GDM1 (cell line): ENCODE results near the gene TMEM256.
"Not testable (repeated sequence)": the region's sequence is repeated elsewhere in the genome, so short reads cannot be mapped to it uniquely, and the experiment has no call there.

ENCODE experiments used
- DNase-seq: peaks from one replicate; lab custom pipeline; 2025; lab: John Stamatoyannopoulos, UW

Gene TMEM256

DNA sequence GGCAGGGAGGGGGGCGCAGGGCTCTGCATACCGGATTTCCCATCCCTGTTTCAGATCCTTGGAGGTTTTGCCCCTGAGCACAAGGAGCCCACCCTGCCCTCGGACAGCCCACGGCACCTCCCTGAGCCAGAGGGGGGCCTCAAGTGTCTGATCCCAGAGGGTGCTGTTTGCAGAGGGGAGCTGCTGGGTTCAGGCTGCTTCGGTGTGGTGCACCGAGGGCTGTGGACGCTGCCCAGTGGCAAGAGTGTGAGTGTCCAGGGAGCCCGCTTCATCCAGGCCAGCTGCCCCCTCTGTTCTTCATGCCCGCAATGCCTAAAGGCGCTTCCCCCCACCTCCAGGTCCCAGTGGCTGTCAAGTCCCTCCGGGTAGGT is 20.5 kb downstream of the TMEM256 start:
- no peak for DNase-seq

DNA sequence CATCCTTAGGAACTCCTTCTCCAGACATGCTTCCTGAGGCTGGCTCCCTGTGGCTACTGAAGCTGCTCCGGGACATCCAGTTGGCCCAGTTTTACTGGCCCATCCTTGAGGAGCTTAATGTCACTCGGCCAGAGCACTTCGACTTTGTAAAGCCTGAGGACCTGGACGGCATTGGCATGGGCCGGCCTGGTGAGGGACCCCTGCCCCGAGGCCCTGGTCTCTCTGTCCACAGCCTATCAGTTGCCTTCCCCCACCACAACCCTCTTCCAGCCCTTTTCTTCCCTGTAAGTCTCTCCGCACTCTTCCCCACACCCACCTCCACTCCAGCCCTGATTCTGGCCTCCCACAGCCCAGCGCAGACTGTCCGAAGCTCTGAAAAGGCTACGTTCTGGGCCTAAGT is 21.0 kb downstream of the TMEM256 start:
- DNase-seq = no peak

DNA sequence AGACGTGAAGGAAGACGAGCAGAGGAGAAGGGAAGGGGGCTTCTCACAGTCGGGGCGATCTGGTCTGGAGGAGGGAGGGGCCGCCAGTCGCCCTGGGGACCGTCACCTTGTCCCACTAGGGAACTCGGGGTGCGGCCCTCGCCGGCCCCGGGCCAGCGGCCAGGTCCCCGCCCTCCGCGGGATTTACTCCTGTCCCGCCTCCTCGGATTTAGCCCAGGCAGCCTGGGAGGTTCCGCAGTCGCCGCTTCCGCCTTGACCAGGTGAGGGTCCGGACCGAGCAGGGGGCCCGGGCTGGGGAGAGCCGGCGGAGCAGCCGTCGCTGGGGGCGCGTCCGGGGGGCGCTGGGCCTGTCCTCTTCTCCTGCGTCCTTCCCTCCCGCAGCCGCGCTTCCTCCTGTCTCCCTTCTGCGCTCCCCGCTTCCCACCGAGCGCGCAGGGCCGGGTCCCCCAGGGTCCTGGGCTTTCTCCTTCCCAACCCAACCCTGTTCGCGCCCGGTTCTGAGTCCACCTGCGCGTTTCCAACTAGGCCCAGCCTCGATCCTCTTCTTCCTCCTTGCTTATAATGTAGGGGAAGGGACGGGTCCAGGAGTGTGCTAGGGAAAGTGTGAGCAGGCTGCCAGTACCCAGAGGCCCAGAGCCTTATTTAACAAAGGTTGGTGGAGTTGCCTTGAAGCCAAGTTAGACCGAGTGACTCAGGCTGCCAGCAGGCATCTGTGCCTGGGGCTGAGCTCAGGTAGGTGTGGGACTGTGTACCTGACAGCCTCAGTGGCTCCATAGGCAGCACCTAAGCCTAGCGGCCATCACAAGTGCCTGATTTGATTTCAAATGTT is 22.8 kb downstream of the TMEM256 start, which contains the start of gene TNK1:
TSS of gene TNK1 (plus strand) at position 235 of the 829 bp plus-strand sequence. CDS start 1,838 bp downstream, outside the sequence.
- no peak for DNase-seq

DNA sequence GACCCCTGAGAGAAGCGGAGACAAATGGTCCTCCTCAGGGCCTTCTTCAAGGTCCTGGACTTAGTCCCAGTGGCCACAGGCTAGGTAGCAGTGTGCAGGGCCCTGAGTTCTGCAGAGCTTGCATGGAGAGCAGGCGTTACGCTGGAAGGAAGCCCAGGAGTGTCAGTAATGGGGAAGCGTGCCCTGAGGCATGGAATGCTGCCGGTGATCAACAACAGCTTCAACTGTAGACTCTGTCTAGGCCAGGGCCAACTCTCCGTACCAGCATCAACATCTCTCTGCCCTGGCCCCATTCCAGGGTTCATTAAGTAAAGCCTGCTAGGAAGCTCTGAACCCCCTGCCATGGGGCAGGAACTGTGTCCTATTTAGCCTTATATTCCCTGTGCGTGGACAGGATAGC is 23.6 kb downstream of the TMEM256 start:
- no peak for DNase-seq

DNA sequence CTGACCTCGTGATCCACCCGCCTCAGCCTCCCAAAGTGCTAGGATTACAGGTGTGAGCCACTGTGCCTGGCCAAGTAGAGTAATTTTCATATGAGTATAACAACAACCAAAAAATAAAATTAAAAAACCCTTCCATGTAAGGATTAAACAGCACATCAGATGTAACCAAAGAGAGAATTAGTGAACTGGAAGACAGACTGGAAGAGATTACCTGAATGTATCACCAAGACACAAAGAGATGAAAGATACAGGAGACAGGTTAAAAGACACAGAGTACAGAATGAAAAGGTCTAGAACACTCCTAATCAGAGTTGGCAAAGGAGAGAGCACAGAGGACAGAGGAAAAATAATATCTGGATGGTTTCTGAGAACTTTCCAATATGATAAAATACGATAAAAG is 24.8 kb downstream of the TMEM256 start:
- no peak for DNase-seq

DNA sequence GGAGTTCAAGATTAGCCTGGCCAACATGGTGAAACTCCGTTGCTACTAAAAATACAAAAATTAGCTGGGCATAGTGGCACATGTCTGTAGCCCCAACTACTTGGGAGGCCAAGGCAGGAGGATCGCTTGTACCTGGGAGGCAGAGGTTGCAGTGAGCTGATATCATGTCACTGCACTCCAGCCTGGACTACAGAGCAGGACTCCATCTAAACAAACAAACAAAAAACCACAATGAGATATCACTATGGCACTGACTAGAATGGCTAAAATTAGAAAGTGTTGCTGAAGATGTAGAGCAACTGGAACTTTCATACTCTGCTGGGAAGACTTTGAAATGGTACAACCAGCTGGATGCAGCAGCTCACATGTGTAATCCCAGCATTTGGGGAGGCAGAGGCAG is 29.5 kb downstream of the TMEM256 start:
- no peak for DNase-seq

DNA sequence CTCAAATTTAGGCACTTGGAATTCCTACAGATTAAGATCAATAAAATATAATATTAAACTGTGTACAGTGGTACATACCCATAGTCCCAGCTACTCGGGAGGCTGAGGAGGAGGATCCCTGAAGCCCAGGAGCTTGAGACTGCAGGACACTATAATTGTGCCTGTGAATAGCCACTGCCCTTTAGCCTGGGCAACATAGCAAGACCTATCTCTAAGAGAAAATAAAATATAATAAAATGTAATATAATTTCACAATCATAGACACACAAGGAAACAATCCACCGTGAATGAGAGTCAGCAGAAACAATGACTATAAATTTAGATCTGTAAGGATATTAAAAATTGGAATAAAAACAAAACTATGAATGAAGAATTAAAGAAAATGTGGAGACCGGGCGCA is 33.0 kb downstream of the TMEM256 start:
- no peak for DNase-seq

DNA sequence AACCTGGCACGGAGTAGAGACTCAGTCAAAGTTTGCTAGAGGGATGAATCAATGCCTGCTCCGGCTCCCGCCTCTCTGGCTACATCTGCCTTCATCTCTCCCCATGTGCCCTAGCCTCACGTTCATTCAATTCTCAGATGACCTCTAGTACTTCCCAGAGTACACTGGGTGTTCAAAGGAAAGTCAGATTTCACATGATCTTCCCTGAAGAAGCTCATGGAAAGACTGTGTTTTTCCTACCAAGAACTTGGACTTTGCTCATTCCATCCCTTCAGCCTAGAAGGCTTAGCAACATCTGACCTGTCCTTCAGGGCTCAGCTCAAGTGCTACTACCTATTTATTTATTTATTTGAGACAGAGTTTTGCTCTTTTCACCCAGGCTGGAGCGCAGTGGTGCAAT is 34.1 kb downstream of the TMEM256 start:
- no peak for DNase-seq

DNA sequence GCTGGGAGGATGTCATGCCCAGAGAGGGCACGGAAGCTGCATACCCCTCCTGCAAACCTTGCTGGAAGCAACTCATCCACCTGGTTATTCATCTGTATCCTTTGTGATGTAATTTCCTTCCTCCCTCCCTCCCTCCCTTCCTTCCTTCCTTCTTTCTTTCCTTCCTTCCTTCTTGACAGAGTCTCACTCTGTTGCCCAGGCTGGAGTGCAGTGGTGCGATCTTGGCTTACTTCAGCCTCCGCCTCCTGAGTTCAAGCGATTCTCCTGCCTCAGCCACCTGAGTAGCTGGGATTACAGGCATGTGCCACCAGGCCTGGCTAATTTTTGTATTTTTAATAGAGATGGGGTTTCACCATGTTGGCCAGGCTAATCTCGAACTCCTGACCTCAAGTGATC is 35.3 kb downstream of the TMEM256 start:
- not testable (repeated sequence) for DNase-seq

DNA sequence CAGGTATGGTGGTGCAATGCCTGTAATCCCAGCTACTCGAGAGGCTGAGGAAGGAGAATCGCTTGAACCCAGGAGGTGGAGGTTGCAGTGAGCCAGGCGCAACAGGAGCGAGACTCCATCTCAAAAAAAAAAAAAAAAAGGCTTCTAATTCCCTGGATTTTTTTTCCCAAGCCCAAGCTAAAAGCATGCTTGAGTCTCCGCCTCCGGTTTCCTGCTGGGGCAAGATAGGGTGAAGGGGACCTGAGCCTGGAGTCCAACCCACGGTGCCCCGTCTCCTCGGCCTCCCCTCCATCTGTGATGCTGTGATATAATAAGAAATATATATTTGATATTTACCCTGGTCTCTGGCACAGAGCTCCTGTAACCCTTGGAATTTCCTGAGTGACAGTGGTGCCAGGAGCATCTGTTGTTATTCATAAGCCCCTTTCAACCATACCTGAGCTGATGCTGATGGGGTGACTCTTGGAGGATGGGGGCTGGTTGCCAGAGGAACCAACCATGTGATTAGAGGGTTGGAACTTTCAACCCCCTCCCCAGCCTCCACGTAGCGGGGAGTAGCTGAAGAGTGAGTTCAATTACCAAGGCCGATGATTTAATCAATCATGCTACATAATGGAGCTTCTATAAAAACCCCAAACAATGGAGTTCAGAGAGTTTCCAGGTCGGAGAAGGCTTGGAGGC is 35.8 kb downstream of the TMEM256 start:
- DNase-seq = no peak

DNA sequence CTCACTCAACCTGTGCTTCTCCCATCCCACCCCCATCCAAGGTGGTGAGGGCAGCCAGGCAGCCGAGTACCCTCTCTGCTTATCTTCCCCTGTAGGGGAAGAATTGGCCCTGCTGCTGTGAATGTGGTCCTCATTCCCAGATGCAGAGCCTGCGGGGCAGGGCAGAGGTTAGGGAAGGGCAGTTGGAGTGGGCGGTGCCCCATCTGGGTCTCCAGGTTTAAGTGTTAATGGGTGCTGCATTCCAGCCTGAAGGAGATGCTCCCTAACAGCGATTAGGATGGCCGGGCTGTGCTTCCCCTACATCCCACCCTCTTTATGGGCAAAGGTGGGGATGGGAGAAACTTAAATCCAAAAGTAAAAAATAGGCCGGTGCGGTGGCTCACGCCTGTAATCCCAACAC is 36.8 kb downstream of the TMEM256 start:
- no peak for DNase-seq

DNA sequence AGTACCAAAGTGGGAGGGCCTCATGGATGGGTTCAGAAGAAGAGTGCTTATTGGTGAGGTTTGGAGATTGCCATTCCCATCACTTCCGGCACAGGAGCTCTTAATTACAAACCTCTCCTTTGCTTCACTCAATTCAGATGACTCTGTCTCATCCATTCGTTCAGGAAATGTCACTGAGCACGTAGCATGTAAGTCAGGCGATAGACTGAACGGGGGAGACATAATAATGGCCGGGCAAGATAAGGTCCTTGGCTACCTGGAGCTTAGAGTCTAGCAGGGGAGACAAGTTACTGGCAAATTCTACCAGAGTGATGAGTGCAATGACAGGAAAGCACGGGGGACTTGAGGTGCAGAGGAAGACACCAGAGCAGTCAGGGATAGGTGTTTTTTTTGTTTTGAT is 37.9 kb downstream of the TMEM256 start:
- not testable (repeated sequence) for DNase-seq

DNA sequence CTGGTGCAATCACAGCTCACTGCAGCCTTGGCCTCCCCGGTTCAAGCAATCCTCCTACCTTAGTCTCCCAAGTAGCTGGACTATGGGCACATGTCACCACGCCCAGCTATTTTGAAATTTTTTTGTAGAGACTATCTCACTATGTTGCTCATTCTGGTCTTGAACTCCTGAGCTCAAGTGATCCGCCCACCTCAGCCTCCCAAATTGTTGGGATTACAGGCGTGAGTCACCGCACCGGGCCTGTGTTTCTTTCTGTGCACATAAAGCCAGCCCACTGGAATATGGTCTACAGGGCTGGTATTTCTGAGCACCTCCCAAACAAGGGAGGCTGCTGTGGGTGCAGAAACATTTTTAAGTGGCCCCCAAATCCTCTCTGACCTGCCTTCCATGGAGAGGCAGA is 40.6 kb downstream of the TMEM256 start:
- DNase-seq = no peak

DNA sequence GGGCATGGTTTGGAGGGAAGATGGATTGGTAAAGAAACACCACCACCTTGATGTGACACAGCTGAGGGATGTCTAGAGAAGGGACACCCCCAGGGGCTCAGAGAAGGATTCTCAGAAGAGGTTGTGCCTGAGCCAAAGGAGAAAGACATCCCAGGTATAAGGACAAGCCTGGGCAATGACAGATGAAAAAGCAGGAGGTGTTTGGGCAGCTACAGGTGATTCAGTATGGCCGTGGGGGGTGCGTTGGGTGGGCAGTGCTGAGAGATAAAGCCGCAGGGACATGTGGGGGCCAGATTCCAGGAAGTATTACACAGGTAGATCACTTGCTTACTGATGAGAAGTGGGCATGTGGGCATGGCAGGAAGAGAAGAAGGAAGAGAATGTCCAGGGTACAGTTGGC is 42.0 kb downstream of the TMEM256 start:
- DNase-seq = no peak

DNA sequence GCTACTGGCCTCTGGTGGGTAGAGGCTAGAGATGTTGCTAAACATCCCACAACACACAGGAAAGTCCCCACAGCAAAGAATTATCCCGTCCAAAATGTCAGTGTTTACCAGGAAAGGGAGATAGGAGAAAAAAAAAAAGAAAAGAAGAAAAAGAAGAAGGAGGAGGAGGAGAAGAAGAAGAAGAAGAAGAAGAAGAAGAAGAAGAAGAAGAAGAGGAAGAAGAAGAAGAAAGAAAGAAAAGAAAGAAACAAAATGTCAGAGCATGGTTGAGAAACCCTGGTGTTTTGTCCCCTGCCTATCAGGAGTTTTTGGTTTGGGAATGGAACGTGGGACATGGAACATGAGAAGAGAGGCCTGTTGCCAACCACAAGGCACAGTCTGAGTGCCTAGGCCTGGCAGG is 46.5 kb downstream of the TMEM256 start:
- no peak for DNase-seq

DNA sequence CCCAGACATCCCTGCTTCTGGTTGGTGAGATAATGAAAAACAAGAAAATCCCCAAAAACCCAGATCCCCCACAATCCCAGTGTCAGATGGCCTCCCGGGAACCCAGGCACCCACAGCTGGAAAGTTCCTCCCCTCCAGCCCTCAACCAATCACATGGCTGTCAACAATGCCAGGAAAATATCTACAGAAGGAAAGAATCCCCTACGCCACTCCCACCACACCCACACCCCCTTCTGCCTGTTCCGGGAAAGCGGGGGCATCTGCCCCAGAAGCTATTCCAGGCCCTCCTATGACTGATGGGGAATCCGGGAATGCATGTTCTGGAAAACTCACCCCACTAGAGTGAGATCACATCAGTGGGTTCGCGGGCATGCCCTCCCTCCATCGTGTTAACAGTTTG is 47.1 kb downstream of the TMEM256 start:
- no peak for DNase-seq

DNA sequence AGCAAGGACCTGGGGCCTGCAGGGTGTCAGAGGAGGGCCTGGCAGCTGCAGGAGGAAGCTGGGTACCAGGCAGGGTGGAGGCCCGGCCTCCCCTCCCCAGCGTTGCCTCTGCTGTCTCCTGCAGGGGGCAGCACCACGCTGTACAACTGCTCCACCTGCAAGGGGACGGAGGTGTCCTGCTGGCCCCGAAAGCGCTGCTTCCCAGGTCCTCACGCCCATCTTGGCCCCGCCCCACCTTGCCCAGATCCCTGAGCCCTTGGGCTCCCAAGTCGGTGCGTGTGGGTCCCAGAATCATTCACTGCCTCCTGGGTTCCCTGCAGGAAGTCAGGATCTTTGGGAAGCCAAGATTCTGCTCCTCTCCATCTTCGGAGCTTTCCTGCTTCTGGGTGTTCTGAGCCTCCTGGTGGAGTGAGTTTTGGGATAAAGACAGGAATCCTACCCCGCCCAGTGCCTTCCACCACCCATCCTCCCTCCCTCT is 47.8 kb downstream of the TMEM256 start:
- peak; percentile 74 for DNase-seq

DNA sequence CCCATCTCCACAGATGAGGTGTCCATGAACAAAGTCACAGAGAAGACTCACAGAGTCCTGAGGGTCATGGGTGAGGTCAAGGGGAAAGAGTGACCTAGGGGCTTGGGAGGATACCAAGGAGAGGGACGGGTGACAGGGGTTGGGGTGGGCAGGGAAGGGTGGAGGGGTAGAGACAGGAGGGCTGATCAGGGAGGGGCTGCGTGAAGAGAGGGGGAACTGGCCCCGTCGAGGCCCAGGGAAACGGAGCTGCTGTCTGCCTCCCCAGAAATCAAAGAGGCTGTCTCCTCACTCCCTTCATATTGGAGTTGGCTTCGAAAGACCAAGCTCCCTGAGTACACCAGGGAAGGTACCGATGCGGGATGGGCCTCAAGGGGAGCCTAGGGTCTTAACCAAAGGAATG is 48.3 kb downstream of the TMEM256 start:
- DNase-seq = no peak

DNA sequence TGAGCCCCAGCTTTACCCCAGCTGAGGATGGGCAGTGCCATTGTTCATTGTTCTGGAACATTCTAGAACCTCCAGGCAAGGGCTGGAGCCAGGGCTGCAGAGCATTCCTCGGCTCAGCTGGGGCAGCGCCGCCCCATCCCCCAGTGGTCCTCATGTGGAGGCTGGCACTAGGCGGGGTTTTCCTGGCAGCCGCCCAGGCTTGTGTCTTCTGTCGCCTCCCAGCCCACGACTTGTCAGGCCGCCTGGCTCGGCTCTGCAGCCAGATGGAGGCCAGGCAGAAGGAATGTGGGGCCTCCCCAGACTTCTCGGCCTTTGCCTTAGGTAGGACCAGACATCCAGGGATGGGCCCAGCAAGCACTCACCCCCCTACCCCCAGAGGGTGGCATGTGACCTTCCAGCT is 48.8 kb downstream of the TMEM256 start, which contains the start of gene TMEM95:
TSS of gene TMEM95 (plus strand) at position 104 of the 400 bp plus-strand sequence. CDS start at position 153, 49 bp downstream.
- DNase-seq = no peak

DNA sequence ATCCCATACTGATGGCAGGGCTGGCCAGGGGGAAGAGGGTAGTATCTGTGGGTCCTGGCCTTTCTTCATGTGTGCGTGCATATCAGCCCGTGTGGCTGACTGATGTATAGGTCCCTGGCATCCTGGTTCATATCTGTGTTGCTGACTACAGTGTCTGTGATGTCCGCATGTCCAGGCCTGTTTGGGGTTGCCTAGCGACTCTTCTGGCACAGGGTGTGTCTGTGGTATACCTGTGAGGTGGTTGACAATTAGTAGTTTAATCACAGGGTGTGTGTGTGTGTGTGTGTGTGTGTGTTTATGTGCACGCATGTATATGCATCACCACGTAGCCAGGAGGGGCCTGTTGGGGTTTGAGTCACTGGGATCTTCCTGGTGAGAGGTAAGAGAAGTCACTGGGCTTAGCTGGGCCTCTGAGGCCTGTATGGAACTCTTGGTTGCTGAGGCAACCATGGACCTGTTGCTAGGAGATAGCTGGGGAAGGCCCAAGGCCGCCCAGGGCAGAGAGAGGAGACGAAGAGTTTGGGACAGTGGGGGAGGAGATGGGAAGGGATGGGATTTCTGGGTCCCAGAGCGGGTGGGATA is 49.5 kb downstream of the TMEM256 start:
- no peak for DNase-seq
